Activated CD4-positive, alpha-beta T cell treated with anti-CD3 and anti-CD28 coated beads for 36 hours (primary cell): ENCODE measurements around the gene ZFAND2B. TPM values are rescaled to one million over a fixed set of nuclear protein-coding genes. Genes with fewer than 3 reads are reported as not detected.

Experiments
- ATAC-seq: fragments of 200-7000 bp; cut with Tn5 transposase; one replicate; pipeline ENCODE4 v1.10.0; 2021; ENCODE audit warnings: mild to moderate bottlenecking, moderate library complexity
- CTCF ChIA-PET: fragments of 350-600 bp; sonication (Branson Sonifier 250); formaldehyde crosslinking; loops from one replicate; lab custom pipeline; 2021; ENCODE audit warnings: antibody characterized with exemption; lab: Charles Lee
- POLR2A ChIA-PET: fragments of 350-600 bp; sonication (Branson Sonifier 250); formaldehyde crosslinking; loops from one replicate; lab custom pipeline; 2021; ENCODE audit warnings: antibody characterized with exemption, inconsistent platforms; lab: Charles Lee
- DNase-seq: peaks from one replicate; pipeline ENCODE4 v3.0.0-alpha.2; 2020
- H3K27ac Mint-ChIP-seq: one replicate; pipeline ENCODE4 v1.8.0; 2021; ENCODE audit warnings: mixed read lengths
- H3K27me3 Mint-ChIP-seq: one replicate; pipeline ENCODE4 v1.8.0; 2021; ENCODE audit warnings: mixed read lengths
- H3K36me3 Mint-ChIP-seq: one replicate; pipeline ENCODE4 v1.8.0; 2021; ENCODE audit warnings: low read depth, mixed read lengths
- H3K4me1 Mint-ChIP-seq: one replicate; pipeline ENCODE4 v1.8.0; 2021; ENCODE audit warnings: mixed read lengths
- H3K4me3 Mint-ChIP-seq: one replicate; pipeline ENCODE4 v1.8.0; 2021; ENCODE audit warnings: mild to moderate bottlenecking, moderate library complexity, mixed read lengths
- H3K9me3 Mint-ChIP-seq: one replicate; pipeline ENCODE4 v1.8.0; 2021; ENCODE audit warnings: low read depth, mixed read lengths
- intact Hi-C, 2 experiments: fragments of 100-400 bp; cut with DNase I in 1 of 2; cut with micrococcal nuclease in 1 of 2; formaldehyde crosslinking; loops; one replicate each; pipeline versions ENCODE4 v1.14.2 to v1.15.1; 2022 to 2024; cut with DNase I, micrococcal nuclease
- total RNA-seq, 2 experiments: library from RNA; stranded (reverse); gene quantifications; one replicate each; pipeline ENCODE4 v1.2.3, GENCODE V29; 2021

ZFAND2B gene
- total RNA-seq, 2 experiments from 2014 or later = 21.5 to 27.6 TPM

DNA sequence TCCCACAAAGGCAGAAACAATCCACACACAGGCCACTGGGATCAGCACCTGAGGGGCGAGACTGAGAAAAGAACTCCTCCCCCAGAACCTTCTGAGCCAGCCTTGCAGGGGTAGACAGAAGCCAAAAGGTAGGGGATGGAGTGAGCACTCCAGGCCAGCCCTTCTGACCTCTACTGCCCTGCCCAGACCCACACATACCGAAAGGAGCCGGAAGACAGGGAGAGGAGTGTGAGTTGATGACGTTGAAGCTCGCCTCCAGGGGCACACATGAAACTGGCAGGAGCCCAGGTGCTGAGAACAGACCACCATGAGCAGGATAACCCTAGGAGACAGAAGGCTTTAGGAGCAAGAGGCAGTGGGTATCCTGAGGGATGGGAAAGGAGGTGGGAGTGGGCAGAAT is 38.6 kb upstream of the ZFAND2B start:
- intact Hi-C loops = no loop called here
- peaks cover 8% of the 10 kb centered on the region for H3K36me3 Mint-ChIP-seq
- no peak overlapping the region for H3K27ac Mint-ChIP-seq
- POLR2A ChIA-PET = no interaction called here
- ATAC-seq = no peak
- no peak overlapping the region for H3K4me3 Mint-ChIP-seq
- H3K4me1 Mint-ChIP-seq = peaks cover 10% of the 10 kb centered on the region
- H3K27me3 Mint-ChIP-seq = no peaks in the 10 kb centered on the region
- H3K9me3 Mint-ChIP-seq = no peaks in the 10 kb centered on the region
- CTCF ChIA-PET = no interaction called here
- DNase-seq = no peak

GRCh38 chr2:219168526-219168925 is 38.1 kb upstream of the ZFAND2B start:
- Mint-ChIP-seq H3K4me1 (peaks cover 10% of the 10 kb centered on the region), H3K4me3 (no peak overlapping the region), H3K36me3 (peaks cover 12% of the 10 kb centered on the region), H3K27me3 (no peaks in the 10 kb centered on the region), H3K27ac (no peak overlapping the region), H3K9me3 (no peaks in the 10 kb centered on the region)
- intact Hi-C loops = no loop called here
- no peak for DNase-seq
- no peak for ATAC-seq
- CTCF ChIA-PET = no interaction called here
- POLR2A ChIA-PET = no interaction called here

- H3K27me3 Mint-ChIP-seq = no peaks in the 10 kb centered on the region
- DNase-seq = no peak
- H3K36me3 Mint-ChIP-seq = peaks cover 13% of the 10 kb centered on the region
- peaks cover 10% of the 10 kb centered on the region for H3K4me1 Mint-ChIP-seq
- H3K4me3 Mint-ChIP-seq = no peak overlapping the region
- no peak overlapping the region for H3K27ac Mint-ChIP-seq
- H3K9me3 Mint-ChIP-seq = no peaks in the 10 kb centered on the region
- ATAC-seq = no peak
- ChIA-PET CTCF (interaction anchor here (0.8 to 2.9 kb wide), 2 partner anchors 14 to 29 kb away, joined by 4 to 19 read pairs; no protein-coding TSS in a partner anchor), POLR2A (no interaction called here)
- intact Hi-C loops = no loop called here
Observed at GRCh38 chr2:219168932-219169331, 37.6 kb upstream of the ZFAND2B start.

GRCh38 chr2:219169930-219170654 is 36.5 kb upstream of the ZFAND2B start, which contains the start of gene SLC23A3:
Gene SLC23A3, minus strand, starts transcription at chr2:219170029. Its CDS starts 45 bp downstream, at chr2:219169984.
- Mint-ChIP-seq H3K27ac (peak within 1 kb of the TSS; percentile 39), H3K4me3 (no peak within 1 kb of the TSS), H3K27me3 (no peaks in the 10 kb centered on the region), H3K4me1 (peaks cover 21% of the 10 kb centered on the region), H3K36me3 (peaks cover 22% of the 10 kb centered on the region), H3K9me3 (no peaks in the 10 kb centered on the region)
- peak; percentile 34 for DNase-seq
- intact Hi-C loops = no loop called here
- peak; percentile 68 for ATAC-seq
- CTCF ChIA-PET = interaction anchor here (0.8 to 3.2 kb wide), 19 partner anchors 9 to 125 kb away, joined by 3 to 19 read pairs (median 4); partner anchors contain the start of genes ABCB6 and ZFAND2B
- POLR2A ChIA-PET = interaction anchor here (0.8 kb wide), 1 partner anchor 10 kb away, joined by 11 read pairs; the partner anchor contains the start of gene NHEJ1

DNA sequence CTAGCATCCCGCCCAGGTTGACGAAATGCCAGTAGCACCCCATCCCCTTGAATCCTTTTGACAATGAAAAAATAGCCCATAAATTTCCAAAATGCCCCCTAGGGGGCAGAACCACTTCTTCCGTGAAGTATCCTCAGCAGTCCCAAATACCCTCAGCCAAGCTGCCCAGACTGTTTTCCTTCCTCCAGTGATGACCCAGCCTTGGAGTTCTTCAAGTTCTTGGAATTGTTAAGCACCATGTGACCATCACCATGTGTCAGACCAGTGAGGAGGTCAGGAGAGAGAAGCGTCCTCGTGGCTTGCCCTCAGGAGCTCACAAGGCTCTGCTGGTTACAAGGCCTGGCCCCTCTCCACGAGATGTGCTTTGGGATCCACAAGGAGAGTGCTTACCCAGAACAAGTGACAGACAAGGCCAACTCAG is 35.3 kb upstream of the ZFAND2B start:
- Mint-ChIP-seq H3K9me3 (no peaks in the 10 kb centered on the region), H3K27ac (peak overlapping the region; percentile 2), H3K4me1 (peaks cover 31% of the 10 kb centered on the region), H3K36me3 (peaks cover 25% of the 10 kb centered on the region), H3K27me3 (no peaks in the 10 kb centered on the region), H3K4me3 (no peak overlapping the region)
- ATAC-seq (peak; percentile 64), DNase-seq (peak; percentile 39)
- POLR2A ChIA-PET = interaction anchor here (0.6 kb wide), 1 partner anchor 34 kb away, joined by 3 read pairs; no protein-coding TSS in a partner anchor
- intact Hi-C loops = loop anchor here in 1 of 2 experiments (1.0 kb wide), 1 partner anchor 40 kb away; no protein-coding TSS in a partner anchor
- CTCF ChIA-PET = interaction anchor here (0.6 to 3.2 kb wide), 22 partner anchors 11 to 942 kb away, joined by 3 to 19 read pairs (median 5); partner anchors contain the start of genes ABCB6 and NHEJ1

DNA sequence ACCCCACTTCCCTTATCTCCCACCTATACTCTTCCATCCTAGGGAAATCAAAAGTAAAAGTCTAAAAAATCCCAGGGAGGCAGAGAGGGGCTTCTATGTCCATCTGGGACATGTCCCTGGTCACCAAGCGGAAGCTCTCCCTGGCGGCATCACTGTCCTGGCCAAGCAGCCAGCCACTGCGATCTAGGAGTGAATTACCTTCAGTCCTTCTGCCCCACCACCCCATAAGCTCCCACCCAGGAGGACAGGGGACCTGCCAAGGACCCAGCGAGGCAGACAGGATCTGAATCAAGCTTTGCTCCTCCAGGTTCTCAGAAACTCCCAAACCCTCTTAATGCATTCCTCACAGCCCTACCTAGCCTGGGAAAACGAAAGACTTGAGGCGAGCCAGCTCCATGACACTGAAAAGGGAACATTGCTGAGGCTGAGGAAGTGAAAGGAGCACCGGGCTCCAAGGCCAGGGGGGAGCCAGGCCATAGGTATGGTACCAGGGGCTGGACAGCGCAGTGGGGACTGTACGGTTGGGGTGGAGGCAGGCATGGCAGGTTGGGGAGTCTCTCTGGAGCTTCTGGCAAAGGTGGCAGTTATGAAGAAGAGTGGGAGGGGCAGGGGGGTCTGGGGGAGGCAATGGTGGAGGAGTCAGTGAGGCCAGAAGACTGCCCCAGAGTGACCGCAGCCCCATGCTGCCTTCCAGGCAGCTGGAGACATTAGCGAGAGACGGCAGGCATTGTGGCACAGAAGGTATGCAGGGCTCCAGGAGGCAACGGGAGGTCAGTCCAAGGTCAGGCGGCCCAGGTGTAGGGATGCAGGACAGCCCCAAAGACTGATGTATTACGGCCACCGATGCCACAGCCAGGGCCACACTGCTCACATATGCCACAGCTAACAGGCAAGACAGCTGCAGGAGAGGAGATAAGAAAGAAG is 34.1 kb upstream of the ZFAND2B start:
- Mint-ChIP-seq H3K4me1 (peaks cover 31% of the 10 kb centered on the region), H3K4me3 (no peak overlapping the region), H3K27ac (no peak overlapping the region), H3K9me3 (no peaks in the 10 kb centered on the region), H3K36me3 (peaks cover 21% of the 10 kb centered on the region), H3K27me3 (no peaks in the 10 kb centered on the region)
- DNase-seq (no peak), ATAC-seq (no peak)
- intact Hi-C loops = no loop called here
- POLR2A ChIA-PET = interaction anchor here (0.6 kb wide), 1 partner anchor 107 kb away, joined by 4 read pairs; the partner anchor contains the start of gene DNAJB2
- CTCF ChIA-PET = interaction anchor here (0.5 to 3.2 kb wide), 18 partner anchors 9 to 179 kb away, joined by 3 to 15 read pairs (median 4); partner anchors contain the start of genes ABCB6 and NHEJ1

GRCh38 chr2:219173176-219173575 is 33.4 kb upstream of the ZFAND2B start:
- Mint-ChIP-seq H3K4me3 (no peak overlapping the region), H3K4me1 (peaks cover 31% of the 10 kb centered on the region), H3K36me3 (peaks cover 21% of the 10 kb centered on the region), H3K27me3 (no peaks in the 10 kb centered on the region), H3K27ac (peak overlapping the region; percentile 39), H3K9me3 (no peaks in the 10 kb centered on the region)
- ChIA-PET CTCF (interaction anchor here (0.6 to 1.9 kb wide), 10 partner anchors 9 to 127 kb away, joined by 3 to 12 read pairs (median 4); partner anchors contain the start of genes ABCB6 and NHEJ1), POLR2A (no interaction called here)
- no peak for DNase-seq
- no peak for ATAC-seq
- intact Hi-C loops = no loop called here

- Mint-ChIP-seq H3K4me1 (peaks cover 36% of the 10 kb centered on the region), H3K4me3 (peak overlapping the region; percentile 0), H3K27ac (no peak overlapping the region), H3K36me3 (peaks cover 21% of the 10 kb centered on the region), H3K27me3 (no peaks in the 10 kb centered on the region), H3K9me3 (no peaks in the 10 kb centered on the region)
- intact Hi-C loops = no loop called here
- ChIA-PET POLR2A (no interaction called here), CTCF (interaction anchor here (0.8 to 3.1 kb wide), 7 partner anchors 10 to 164 kb away, joined by 3 to 29 read pairs (median 5); partner anchors contain the start of gene ZFAND2B)
- DNase-seq (no peak), ATAC-seq (no peak)
Observed at GRCh38 chr2:219174146-219174545, 32.4 kb upstream of the ZFAND2B start.

DNA sequence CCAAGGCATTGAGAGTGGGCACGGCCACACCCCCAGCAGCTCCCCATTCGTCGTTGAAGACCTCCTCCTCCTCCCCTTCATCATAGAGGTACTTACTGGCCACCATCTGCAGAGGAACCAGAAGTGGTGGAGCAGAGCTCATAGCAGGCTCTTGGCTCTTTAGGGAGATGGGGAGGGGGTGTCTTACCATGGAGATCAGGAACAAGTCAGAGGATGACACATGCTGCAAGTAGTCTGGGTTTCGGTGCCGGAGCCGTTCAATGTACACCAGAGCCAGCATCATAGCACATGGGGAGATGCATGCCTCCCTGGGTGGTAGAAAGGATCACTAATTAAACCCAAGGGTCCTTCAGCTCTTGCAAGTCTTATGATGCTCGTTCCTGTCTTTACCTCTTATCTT is 31.8 kb upstream of the ZFAND2B start:
- Mint-ChIP-seq H3K27ac (no peak overlapping the region), H3K27me3 (no peaks in the 10 kb centered on the region), H3K4me1 (peaks cover 42% of the 10 kb centered on the region), H3K36me3 (peaks cover 21% of the 10 kb centered on the region), H3K4me3 (peak overlapping the region; percentile 0), H3K9me3 (no peaks in the 10 kb centered on the region)
- no peak for DNase-seq
- no peak for ATAC-seq
- ChIA-PET CTCF (interaction anchor here (0.9 to 3.1 kb wide), 7 partner anchors 16 to 120 kb away, joined by 3 to 29 read pairs (median 12); partner anchors contain the start of genes NHEJ1 and ZFAND2B), POLR2A (interaction anchor here (1.0 kb wide), 1 partner anchor 78 kb away, joined by 5 read pairs; the partner anchor contains the start of gene TUBA4B)
- intact Hi-C loops = loop anchor here (5.0 kb wide), 2 partner anchors 122 to 518 kb away; partner anchors contain the start of genes BCS1L (in 1 of the 2) and ZNF142 (in 1 of the 2)

DNA sequence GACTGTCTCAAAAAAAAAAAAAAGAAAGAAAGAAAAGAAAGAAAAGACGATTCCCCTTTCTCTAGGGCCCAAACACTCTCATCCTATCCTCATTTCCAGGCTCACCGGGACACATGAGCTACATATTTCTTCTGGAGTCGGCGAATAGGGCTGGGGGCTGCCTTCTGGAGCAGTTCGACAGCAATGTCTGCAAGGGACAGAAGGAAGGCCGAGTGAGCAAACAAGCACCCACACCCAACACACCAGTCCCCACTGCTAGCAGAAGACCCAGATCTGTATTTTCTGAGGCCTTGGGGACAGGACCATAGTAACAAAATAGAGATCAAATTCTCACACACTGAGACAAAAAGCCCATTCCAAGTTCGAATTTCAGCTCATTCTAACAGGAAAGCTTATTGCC is 31.1 kb upstream of the ZFAND2B start:
- peaks cover 42% of the 10 kb centered on the region for H3K4me1 Mint-ChIP-seq

More for the DNA sequence above, 31.1 kb upstream of the ZFAND2B start:
- Mint-ChIP-seq H3K36me3 (peaks cover 28% of the 10 kb centered on the region), H3K27ac (peak overlapping the region; percentile 65), H3K9me3 (no peaks in the 10 kb centered on the region), H3K4me3 (peak overlapping the region; percentile 86), H3K27me3 (no peaks in the 10 kb centered on the region)
- ATAC-seq = no peak
- intact Hi-C loops = loop anchor here (5.0 kb wide), 2 partner anchors 122 to 518 kb away; partner anchors contain the start of genes BCS1L (in 1 of the 2) and ZNF142 (in 1 of the 2)
- ChIA-PET POLR2A (interaction anchor here (0.6 to 1.4 kb wide), 5 partner anchors 54 to 119 kb away, joined by 3 to 5 read pairs (median 4); partner anchors contain the start of genes ANKZF1, ATG9A, DNAJB2 and TUBA4A), CTCF (interaction anchor here (0.6 to 3.1 kb wide), 19 partner anchors 9 to 141 kb away, joined by 3 to 29 read pairs (median 5); partner anchors contain the start of genes ABCB6, DNAJB2, NHEJ1 and ZFAND2B)
- no peak for DNase-seq
